ENCODE measurements around the gene C10orf88. TPM values are rescaled to one million over a fixed set of nuclear protein-coding genes. Genes with fewer than 3 reads are reported as not detected.

C10orf88 gene
- total and polyA plus RNA-seq, 2 of the 13 experiments (the other 11 are each of a cell fraction or from before 2014, with no cell fraction given), result 4.6 to 11.8 TPM

DNA sequence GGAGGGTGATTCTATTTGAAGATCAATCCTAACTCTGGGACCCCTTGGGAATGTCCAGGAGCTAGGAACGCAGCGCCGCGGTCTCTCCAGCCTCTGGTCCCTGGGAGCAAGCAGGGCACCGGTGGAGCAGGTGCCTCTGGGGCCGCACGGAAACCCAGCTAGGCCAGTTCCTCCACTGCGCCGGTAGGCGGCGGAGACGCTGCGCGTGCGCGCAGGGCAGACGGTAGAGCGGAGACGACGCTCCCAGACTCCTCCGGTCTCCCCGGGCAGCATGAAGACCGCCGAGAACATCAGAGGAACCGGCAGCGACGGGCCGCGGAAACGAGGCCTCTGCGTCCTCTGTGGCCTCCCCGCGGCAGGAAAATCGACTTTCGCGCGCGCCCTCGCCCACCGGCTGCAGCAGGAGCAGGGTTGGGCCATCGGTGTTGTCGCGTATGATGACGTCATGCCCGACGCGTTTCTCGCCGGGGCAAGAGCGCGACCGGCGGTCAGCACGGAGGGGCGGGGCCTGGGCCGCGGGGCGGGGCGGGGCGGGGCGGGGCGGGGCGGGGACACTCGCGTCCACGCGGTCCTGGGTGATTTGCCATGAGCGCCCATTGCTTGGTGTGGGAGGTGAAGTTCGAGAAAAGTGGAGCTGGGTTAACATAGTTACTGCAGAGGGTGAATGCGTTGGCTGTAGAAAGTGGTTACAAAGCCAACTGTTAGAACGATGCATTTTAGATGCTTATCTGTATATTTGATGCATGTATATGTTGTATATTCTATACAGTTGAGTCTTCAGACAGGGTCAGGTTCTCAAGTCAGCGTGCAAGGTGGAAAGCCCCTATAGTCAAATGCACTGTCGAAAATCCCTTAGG, 26.4 kb upstream of the C10orf88 start, which contains the start of gene PSTK (continued):
- TF ChIP-seq, protein P1, sequence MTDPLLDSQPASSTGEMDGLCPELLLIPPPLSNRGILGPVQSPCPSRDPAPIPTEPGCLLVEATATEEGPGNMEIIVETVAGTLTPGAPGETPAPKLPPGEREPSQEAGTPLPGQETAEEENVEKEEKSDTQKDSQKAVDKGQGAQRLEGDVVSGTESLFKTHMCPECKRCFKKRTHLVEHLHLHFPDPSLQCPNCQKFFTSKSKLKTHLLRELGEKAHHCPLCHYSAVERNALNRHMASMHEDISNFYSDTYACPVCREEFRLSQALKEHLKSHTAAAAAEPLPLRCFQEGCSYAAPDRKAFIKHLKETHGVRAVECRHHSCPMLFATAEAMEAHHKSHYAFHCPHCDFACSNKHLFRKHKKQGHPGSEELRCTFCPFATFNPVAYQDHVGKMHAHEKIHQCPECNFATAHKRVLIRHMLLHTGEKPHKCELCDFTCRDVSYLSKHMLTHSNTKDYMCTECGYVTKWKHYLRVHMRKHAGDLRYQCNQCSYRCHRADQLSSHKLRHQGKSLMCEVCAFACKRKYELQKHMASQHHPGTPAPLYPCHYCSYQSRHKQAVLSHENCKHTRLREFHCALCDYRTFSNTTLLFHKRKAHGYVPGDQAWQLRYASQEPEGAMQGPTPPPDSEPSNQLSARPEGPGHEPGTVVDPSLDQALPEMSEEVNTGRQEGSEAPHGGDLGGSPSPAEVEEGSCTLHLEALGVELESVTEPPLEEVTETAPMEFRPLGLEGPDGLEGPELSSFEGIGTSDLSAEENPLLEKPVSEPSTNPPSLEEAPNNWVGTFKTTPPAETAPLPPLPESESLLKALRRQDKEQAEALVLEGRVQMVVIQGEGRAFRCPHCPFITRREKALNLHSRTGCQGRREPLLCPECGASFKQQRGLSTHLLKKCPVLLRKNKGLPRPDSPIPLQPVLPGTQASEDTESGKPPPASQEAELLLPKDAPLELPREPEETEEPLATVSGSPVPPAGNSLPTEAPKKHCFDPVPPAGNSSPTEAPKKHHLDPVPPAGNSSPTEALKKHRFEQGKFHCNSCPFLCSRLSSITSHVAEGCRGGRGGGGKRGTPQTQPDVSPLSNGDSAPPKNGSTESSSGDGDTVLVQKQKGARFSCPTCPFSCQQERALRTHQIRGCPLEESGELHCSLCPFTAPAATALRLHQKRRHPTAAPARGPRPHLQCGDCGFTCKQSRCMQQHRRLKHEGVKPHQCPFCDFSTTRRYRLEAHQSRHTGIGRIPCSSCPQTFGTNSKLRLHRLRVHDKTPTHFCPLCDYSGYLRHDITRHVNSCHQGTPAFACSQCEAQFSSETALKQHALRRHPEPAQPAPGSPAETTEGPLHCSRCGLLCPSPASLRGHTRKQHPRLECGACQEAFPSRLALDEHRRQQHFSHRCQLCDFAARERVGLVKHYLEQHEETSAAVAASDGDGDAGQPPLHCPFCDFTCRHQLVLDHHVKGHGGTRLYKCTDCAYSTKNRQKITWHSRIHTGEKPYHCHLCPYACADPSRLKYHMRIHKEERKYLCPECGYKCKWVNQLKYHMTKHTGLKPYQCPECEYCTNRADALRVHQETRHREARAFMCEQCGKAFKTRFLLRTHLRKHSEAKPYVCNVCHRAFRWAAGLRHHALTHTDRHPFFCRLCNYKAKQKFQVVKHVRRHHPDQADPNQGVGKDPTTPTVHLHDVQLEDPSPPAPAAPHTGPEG (CRISPR knock-in tag; IDR thresholded peaks at IDR 0.05), result peak; percentile 71; the same call in 1 of the 2 replicates
- TF ChIP-seq ZNF567 (CRISPR knock-in tag; IDR thresholded peaks at IDR 0.05; ENCODE audit: borderline replicate concordance), result peak; percentile 58; the same call in 1 of the 2 replicates
- no peak; a peak in 2 of 4 replicates for TF ChIP-seq KLF16 (CRISPR knock-in tag; IDR thresholded peaks at IDR 0.05)
- TF ChIP-seq ZNF33B (CRISPR knock-in tag; IDR thresholded peaks at IDR 0.05), result peak; percentile 77; the same call in 1 of the 2 replicates
- no peak for TF ChIP-seq IRX3 (CRISPR knock-in tag; IDR thresholded peaks at IDR 0.05; ENCODE audit: borderline replicate concordance, low read depth)
- peak; percentile 66; the same call in 1 of the 2 replicates for TF ChIP-seq ZNF224 (CRISPR knock-in tag; IDR thresholded peaks at IDR 0.05)
- TF ChIP-seq, protein P2, sequence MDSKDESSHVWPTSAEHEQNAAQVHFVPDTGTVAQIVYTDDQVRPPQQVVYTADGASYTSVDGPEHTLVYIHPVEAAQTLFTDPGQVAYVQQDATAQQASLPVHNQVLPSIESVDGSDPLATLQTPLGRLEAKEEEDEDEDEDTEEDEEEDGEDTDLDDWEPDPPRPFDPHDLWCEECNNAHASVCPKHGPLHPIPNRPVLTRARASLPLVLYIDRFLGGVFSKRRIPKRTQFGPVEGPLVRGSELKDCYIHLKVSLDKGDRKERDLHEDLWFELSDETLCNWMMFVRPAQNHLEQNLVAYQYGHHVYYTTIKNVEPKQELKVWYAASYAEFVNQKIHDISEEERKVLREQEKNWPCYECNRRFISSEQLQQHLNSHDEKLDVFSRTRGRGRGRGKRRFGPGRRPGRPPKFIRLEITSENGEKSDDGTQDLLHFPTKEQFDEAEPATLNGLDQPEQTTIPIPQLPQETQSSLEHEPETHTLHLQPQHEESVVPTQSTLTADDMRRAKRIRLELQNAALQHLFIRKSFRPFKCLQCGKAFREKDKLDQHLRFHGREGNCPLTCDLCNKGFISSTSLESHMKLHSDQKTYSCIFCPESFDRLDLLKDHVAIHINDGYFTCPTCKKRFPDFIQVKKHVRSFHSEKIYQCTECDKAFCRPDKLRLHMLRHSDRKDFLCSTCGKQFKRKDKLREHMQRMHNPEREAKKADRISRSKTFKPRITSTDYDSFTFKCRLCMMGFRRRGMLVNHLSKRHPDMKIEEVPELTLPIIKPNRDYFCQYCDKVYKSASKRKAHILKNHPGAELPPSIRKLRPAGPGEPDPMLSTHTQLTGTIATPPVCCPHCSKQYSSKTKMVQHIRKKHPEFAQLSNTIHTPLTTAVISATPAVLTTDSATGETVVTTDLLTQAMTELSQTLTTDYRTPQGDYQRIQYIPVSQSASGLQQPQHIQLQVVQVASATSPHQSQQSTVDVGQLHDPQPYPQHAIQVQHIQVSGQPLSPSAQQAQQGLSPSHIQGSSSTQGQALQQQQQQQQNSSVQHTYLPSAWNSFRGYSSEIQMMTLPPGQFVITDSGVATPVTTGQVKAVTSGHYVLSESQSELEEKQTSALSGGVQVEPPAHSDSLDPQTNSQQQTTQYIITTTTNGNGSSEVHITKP (CRISPR knock-in tag; IDR thresholded peaks at IDR 0.05; ENCODE audit: low read depth), result 0 out of 2 replicates have a peak, but pooled peaks have one; percentile 35
- TF ChIP-seq PHF8 (CRISPR knock-in tag; IDR thresholded peaks at IDR 0.05), result peak; percentile 94
- TF ChIP-seq TGIF2 (CRISPR knock-in tag; IDR thresholded peaks at IDR 0.05), result peak; percentile 79
- TF ChIP-seq PHF21A (CRISPR knock-in tag; IDR thresholded peaks at IDR 0.05), result peak; percentile 66; the same call in 1 of the 2 replicates
- TF ChIP-seq ZNF768 (CRISPR knock-in tag; IDR thresholded peaks at IDR 0.05), result peak; percentile 62; the same call in 1 of the 2 replicates
- TF ChIP-seq ZNF772 (CRISPR knock-in tag; IDR thresholded peaks at IDR 0.05), result peak; percentile 81; the same call in 1 of the 2 replicates
- peak; percentile 47 for TF ChIP-seq PITX1 (CRISPR knock-in tag; IDR thresholded peaks at IDR 0.05)
- TF ChIP-seq ZNF747 (CRISPR knock-in tag; IDR thresholded peaks at IDR 0.05; ENCODE audit: borderline replicate concordance), result 0 out of 2 replicates have a peak, but pooled peaks have one; percentile 81
- peak; percentile 79; the same call in 1 of the 2 replicates for TF ChIP-seq ZNF776 (CRISPR knock-in tag; IDR thresholded peaks at IDR 0.05)
- peak; percentile 67; the same call in 1 of the 2 replicates for TF ChIP-seq TMF1 (CRISPR knock-in tag; IDR thresholded peaks at IDR 0.05; ENCODE audit: low read depth)
- peak; percentile 78 for TF ChIP-seq MEIS2 (CRISPR knock-in tag; IDR thresholded peaks at IDR 0.05)
- peak; percentile 65 for TF ChIP-seq ZBTB7A (CRISPR knock-in tag; IDR thresholded peaks at IDR 0.05)
- TF ChIP-seq ZNF75D (CRISPR knock-in tag; IDR thresholded peaks at IDR 0.05; ENCODE audit: borderline replicate concordance), result no peak

All from HepG2 (cell line).